Activated CD8-positive, alpha-beta memory T cell treated with anti-CD3 and anti-CD28 coated beads for 36 hours (primary cell): ENCODE measurements around the gene POGZ. TPM values are rescaled to one million over a fixed set of nuclear protein-coding genes. Genes with fewer than 3 reads are reported as not detected.

Experiments used
- CTCF ChIA-PET: fragments of 350-600 bp; sonication (Branson Sonifier 250); formaldehyde crosslinking; loops from one replicate; lab custom pipeline; 2021; ENCODE audit warnings: antibody characterized with exemption; lab: Charles Lee
- POLR2A ChIA-PET: fragments of 350-600 bp; sonication (Branson Sonifier 250); formaldehyde crosslinking; loops from one replicate; lab custom pipeline; 2021; ENCODE audit warnings: antibody characterized with exemption; lab: Charles Lee
- total RNA-seq, 2 experiments: library from RNA; stranded (reverse); gene quantifications; one replicate each; pipeline ENCODE4 v1.2.3, GENCODE V29; 2021

POGZ gene
- total RNA-seq, result 10 to 100 TPM; 63.0 to 63.9 TPM

DNA sequence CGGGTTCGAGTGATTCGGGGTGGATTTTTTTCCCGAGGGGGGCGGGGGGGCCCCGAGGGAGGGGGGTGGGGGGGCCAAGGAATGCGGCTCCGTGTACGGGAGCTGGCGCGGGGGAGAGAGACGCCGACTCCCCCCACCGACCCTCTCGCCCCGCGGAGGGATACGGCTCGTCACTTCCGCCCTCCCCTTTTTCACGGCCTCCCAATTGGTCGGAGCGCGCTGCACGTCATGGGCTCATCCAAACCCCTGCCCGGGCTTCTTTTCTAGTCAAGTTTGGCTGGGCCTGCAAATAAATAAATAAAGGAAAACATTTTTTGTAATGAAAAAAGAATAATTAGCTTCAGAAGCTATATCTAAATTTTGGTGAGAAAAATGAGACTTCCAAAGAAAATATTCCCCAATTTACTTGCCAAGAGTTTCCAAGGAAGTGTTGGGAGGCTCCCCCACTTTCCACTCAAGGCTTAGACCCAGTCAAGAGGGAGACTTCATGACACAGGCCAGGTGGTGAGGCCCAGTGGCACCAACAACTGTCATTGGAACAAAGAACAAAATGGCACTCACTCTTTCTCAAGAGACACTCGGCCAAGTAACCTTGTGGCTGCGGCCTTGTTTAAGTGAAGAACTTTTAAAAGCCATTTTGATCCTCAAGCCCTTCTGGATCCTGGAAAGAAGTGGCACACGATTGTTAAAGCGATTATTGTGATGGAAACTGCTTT, at the start of gene POGZ:
POGZ (minus strand) TSS at position 164 of the 716 bp plus-strand sequence. CDS start 17,290 bp downstream, outside the sequence.
- ChIA-PET POLR2A (interaction anchor here (1.5 kb wide), 1 partner anchor 15 kb away, joined by 7 read pairs; no protein-coding TSS in a partner anchor), CTCF (interaction anchor here (0.6 kb wide), 1 partner anchor 184 kb away, joined by 3 read pairs; no protein-coding TSS in a partner anchor)

DNA sequence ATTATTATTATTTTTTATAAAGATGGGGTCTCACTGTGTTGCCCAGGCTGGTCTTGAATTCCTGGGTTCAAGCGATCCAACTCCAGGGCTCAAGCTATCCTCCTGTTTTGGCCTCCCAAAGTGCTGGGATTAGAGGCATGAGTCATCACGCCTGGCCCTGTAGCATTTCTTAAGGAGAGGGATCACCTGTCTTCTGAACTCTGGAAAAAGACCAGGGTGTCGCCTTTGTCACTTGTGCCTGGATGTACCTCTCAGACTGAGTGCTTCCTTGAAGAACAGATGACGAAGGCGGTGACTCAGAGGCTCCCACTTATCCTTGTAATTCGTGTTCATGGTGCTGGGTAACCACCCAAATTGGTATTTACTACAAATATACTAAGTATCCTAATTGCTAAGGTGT, 49.5 kb upstream of the POGZ start:
- ChIA-PET CTCF (no interaction called here), POLR2A (no interaction called here)

DNA sequence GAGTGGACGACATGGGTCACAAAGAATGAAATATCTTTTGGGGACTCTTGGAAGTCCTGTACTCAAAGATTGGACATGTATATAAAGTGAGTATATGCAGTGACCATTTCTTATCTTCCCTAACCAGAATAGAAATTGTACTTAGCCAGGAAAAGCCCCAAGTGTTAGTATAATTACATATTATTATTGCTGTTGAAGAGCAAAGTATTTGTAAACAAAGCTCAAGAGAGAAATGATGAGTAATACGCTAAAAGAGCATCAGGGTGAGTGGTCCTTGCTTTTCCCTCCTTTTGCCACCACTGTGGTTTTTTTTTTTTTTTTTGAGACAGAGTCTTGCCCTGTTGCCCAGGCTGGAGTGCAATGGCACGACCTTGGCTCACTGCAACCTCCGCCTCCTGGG, 45.5 kb upstream of the POGZ start:
- POLR2A ChIA-PET, result no interaction called here
- CTCF ChIA-PET, result interaction anchor here (0.7 to 1.0 kb wide), 2 partner anchors 26 to 33 kb away, joined by 4 read pairs; no protein-coding TSS in a partner anchor

- ChIA-PET POLR2A (no interaction called here), CTCF (interaction anchor here (1.0 kb wide), 1 partner anchor 33 kb away, joined by 4 read pairs; no protein-coding TSS in a partner anchor)
These were observed 45.0 kb upstream of the POGZ start for GRCh38 chr1:151504252-151504651.

- ChIA-PET POLR2A (interaction anchor here (0.9 kb wide), 1 partner anchor 42 kb away, joined by 3 read pairs; no protein-coding TSS in a partner anchor), CTCF (no interaction called here)
These were observed 43.8 kb upstream of the POGZ start for GRCh38 chr1:151502859-151503780.

DNA sequence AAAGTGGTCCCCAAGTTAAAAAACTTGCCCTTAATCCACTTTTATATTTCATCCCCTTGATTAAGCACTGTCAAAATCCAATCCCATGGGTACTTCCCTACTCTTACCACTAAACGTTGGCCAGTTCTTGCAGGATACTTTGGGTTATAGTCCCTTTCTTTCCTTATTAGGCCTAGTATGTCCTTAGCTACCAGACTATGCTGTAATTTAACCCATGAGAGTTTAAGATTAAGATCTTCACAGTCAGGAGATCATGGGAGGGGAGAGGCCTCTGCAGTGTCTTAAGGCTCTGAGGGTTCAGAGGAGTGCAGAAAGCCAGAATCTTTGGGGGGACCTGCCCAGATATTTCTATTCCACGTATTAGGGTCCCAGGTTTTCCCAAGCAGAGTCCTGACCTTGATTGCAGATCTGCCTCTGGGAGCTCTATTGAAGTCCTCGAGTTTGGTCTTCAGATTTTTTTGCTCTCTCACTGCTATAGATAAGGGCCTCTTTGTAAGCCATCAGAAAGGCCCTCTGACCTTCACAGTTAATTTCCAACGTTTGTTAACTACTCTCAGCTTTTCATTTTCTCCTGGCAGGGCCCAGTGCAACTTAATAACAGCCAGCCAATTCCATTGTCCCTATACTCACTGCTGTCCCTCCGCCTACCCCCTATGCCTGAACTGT, 42.9 kb upstream of the POGZ start:
- POLR2A ChIA-PET, result no interaction called here
- CTCF ChIA-PET, result no interaction called here

DNA sequence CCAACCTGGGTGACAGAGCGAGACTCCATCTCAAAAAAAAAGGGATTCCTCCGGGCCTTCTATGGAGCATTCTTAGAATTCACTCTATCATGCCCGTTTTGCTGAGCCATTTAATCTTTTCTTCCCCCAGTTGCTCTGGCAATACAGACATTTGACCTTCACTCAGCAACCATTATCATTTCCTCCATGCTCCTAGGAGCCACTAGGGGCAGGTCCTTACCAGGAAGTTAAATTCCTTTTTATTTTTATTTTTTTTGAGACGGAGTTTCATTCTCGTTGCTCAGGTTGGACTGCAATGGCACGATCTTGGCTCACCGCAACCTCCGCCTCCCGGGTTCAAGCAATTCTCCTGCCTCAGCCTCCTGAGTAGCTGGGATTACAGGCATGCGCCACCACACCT, 42.2 kb upstream of the POGZ start:
- POLR2A ChIA-PET, result no interaction called here
- CTCF ChIA-PET, result no interaction called here

- POLR2A ChIA-PET, result no interaction called here
- CTCF ChIA-PET, result interaction anchor here (1.1 to 1.2 kb wide), 2 partner anchors 10 to 26 kb away, joined by 3 to 4 read pairs; no protein-coding TSS in a partner anchor
These were observed 40.6 kb upstream of the POGZ start for GRCh38 chr1:151499930-151500329.

GRCh38 chr1:151499365-151499764, 40.1 kb upstream of the POGZ start:
- POLR2A ChIA-PET, result no interaction called here
- CTCF ChIA-PET, result interaction anchor here (1.1 to 1.2 kb wide), 2 partner anchors 10 to 26 kb away, joined by 3 to 4 read pairs; no protein-coding TSS in a partner anchor

- POLR2A ChIA-PET, result interaction anchor here (1.0 kb wide), 1 partner anchor 345 kb away, joined by 5 read pairs; the partner anchor contains the start of gene C2CD4D
These were observed 36.0 kb upstream of the POGZ start for GRCh38 chr1:151495316-151495715.

DNA sequence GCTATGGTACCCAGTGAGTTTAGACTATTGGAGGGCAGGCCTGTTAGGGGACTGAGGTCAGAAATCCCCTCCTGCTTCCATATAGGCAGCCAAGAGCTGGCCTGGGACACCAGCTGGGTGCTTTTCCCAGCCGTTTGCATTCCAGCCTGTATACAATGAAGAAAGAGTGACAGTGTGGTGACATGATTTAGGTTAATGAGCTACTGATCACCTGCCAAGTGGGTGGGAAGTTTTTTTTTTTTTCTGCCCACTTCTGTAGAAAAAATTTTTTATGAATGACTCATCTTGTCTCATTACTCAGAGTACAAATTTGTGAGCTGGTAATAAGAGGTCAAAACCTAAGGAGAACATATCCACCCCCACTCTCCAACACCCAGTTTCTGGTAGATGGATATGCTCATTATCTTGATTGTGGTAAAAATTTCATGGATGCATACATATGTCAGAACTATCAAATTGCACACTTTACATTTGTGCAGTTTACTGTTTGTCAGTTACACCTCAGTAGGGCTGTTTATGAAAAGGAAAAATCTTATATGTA, 35.5 kb upstream of the POGZ start:
- ChIA-PET POLR2A (interaction anchor here (0.6 to 1.0 kb wide), 2 partner anchors 345 to 423 kb away, joined by 5 to 7 read pairs; partner anchors contain the start of gene C2CD4D), CTCF (no interaction called here)

More at GRCh38 chr1:151495316-151495715, 36.0 kb upstream of the POGZ start:
- CTCF ChIA-PET, result no interaction called here

DNA sequence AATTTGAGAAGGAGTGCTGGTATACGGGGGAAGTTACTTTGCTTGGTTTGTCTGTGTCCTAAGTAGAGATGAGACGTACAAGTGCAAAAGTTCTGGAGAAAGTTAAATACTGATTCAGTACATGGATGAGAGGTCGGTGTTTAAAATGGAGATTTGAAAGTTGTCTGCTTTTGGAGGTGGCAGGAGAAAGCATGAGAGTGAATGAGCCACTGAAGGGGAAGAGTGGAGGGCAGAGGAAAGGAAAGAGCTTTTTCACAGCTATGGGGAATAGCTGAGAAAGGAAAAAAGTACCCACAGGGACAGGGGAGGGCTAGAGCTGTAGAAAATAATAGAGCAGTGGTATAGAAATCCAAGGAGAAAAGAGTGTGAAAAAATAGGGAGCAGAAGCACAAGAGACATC, 33.7 kb upstream of the POGZ start:
- POLR2A ChIA-PET, result no interaction called here
- CTCF ChIA-PET, result no interaction called here

GRCh38 chr1:151492120-151492519, 32.8 kb upstream of the POGZ start:
- CTCF ChIA-PET, result no interaction called here
- POLR2A ChIA-PET, result no interaction called here

- POLR2A ChIA-PET, result no interaction called here
- CTCF ChIA-PET, result no interaction called here
These were observed 32.3 kb upstream of the POGZ start for GRCh38 chr1:151491641-151492040.

- ChIA-PET CTCF (no interaction called here), POLR2A (no interaction called here)
These were observed 27.3 kb upstream of the POGZ start for GRCh38 chr1:151486557-151486956.

- ChIA-PET POLR2A (no interaction called here), CTCF (interaction anchor here (0.6 kb wide), 1 partner anchor 30 kb away, joined by 3 read pairs; no protein-coding TSS in a partner anchor)
These were observed 26.5 kb upstream of the POGZ start for GRCh38 chr1:151485685-151486255.

- CTCF ChIA-PET, result no interaction called here
These were observed 22.7 kb upstream of the POGZ start for GRCh38 chr1:151482017-151482416.

DNA sequence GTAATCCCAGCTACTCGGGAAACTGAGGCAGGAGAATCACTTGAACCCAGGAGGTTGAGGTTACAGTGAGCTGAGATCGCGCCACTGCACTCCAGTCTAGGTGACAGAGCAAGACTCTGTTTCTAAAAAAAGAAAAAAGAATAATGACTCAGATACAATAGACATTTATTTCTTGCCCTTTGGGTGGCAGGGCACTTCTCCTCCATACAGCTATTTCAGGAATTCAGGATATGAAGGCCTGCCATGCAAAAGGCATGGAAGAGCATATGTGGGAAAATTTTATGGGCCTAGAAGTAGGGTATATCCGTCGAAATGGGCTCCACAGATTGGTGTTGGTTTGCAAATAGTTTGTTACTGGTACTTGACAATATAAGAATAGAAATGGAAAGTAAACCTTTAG, 20.2 kb upstream of the POGZ start:
- ChIA-PET CTCF (no interaction called here), POLR2A (no interaction called here)

More at GRCh38 chr1:151482017-151482416, 22.7 kb upstream of the POGZ start:
- POLR2A ChIA-PET, result no interaction called here
